SK-N-SH (cell line): ENCODE data around the gene SERPINA12. TPM values are rescaled to one million over a fixed set of nuclear protein-coding genes. Genes with fewer than 3 reads are reported as not detected.

Source experiments
- CTCF ChIA-PET: fragments of 300-600, 350-600 bp; formaldehyde crosslinking; extraction: SDS; loops from one replicate; lab custom pipeline; 2021; lab: Yijun Ruan, JAX
- POLR2A ChIA-PET: fragments of 350-600 bp; sonication (Branson Sonifier 250); formaldehyde crosslinking; extraction: SDS; loops from one replicate; lab custom pipeline; 2020; ENCODE audit warnings: antibody characterized with exemption, inconsistent platforms; lab: Yijun Ruan, JAX
- DNase-seq: peaks from one replicate; pipeline ENCODE4 v3.0.0; 2012
- H2AFZ ChIP-seq: fragments of 200-600 bp; sonication (generic); 2 replicates; pipeline ENCODE4 v1.8.1; 2016; ENCODE audit warnings: antibody characterized with exemption, mild to moderate bottlenecking, low read depth
- H3F3A ChIP-seq: fragments of 200-600 bp; sonication (generic); replicated peaks from 2 replicates; pipeline ENCODE3; 2016; ENCODE audit warnings: antibody characterized with exemption, mild to moderate bottlenecking; ENCODE audit not compliant: insufficient read depth
- H3K27ac ChIP-seq, 2 experiments: fragments of 200-500 bp in 1 of 2; fragments of 200-600 bp in 1 of 2; sonication (Bioruptor generic) in 1 of 2; sonication (generic), shearing (Covaris generic) in 1 of 2; 2 replicates each; pipeline versions ENCODE4 v1.5.1 to v1.6.1; 2014 to 2016; ENCODE audit warnings: low read depth in 2 of 2, inconsistent platforms in 1 of 2, low read length in 1 of 2, mild to moderate bottlenecking in 1 of 2, mixed read lengths in 1 of 2
- H3K27me3 ChIP-seq: fragments of 200-600 bp; sonication (generic), shearing (Covaris generic); 2 replicates; pipeline ENCODE4 v1.6.1; 2016; ENCODE audit warnings: mixed run types; ENCODE audit not compliant: insufficient read depth
- H3K36me3 ChIP-seq, 2 experiments: fragments of 200-500 bp in 1 of 2; fragments of 200-600 bp in 1 of 2; sonication (Bioruptor generic) in 1 of 2; sonication (generic) in 1 of 2; replicated peaks in 1 of 2; 2 replicates each; pipeline versions ENCODE3 to v1.5.1; 2014 to 2016; ENCODE audit warnings: low read length in 1 of 2, mild to moderate bottlenecking in 1 of 2; ENCODE audit not compliant: insufficient read depth in 2 of 2, control insufficient read depth in 1 of 2
- H3K4me1 ChIP-seq, 2 experiments: fragments of 200-500 bp in 1 of 2; fragments of 200-600 bp in 1 of 2; sonication (Bioruptor generic) in 1 of 2; sonication (generic), shearing (Covaris generic) in 1 of 2; 2 replicates each; pipeline versions ENCODE4 v1.5.1 to v1.6.1; 2014 to 2016; ENCODE audit warnings: low read depth in 1 of 2, low read length in 1 of 2, mixed run types in 1 of 2; ENCODE audit not compliant: insufficient read depth in 2 of 2, control insufficient read depth in 1 of 2
- H3K4me2 ChIP-seq: fragments of 200-600 bp; sonication (generic), shearing (Covaris generic); 2 replicates; pipeline ENCODE4 v1.6.1; 2017; ENCODE audit warnings: mixed run types
- H3K4me3 ChIP-seq, 2 experiments: fragments of 200-500 bp in 1 of 2; fragments of 200-600 bp in 1 of 2; sonication (Bioruptor generic) in 1 of 2; sonication (generic), shearing (Covaris generic) in 1 of 2; 2 replicates each; pipeline versions ENCODE4 v1.5.1 to v1.8.1; 2014 to 2016; ENCODE audit warnings: low read depth in 2 of 2, inconsistent platforms in 1 of 2, low read length in 1 of 2, mild to moderate bottlenecking in 1 of 2, mixed read lengths in 1 of 2, moderate library complexity in 1 of 2
- H3K79me2 ChIP-seq: fragments of 200-600 bp; sonication (generic); 2 replicates; pipeline ENCODE4 v1.8.1; 2017; ENCODE audit warnings: mild to moderate bottlenecking; ENCODE audit not compliant: insufficient read depth
- H3K9ac ChIP-seq: fragments of 200-600 bp; sonication (generic); 2 replicates; pipeline ENCODE4 v1.6.1; 2017; ENCODE audit warnings: mixed run types
- H3K9me2 ChIP-seq: fragments of 200-600 bp; sonication (generic); 2 replicates; pipeline ENCODE4 v1.6.1; 2017; ENCODE audit warnings: mixed run types
- H3K9me3 ChIP-seq: fragments of 200-600 bp; sonication (generic); 2 replicates; pipeline ENCODE4 v1.6.1; 2017; ENCODE audit warnings: mixed run types, mild to moderate bottlenecking, moderate library complexity
- H4K20me1 ChIP-seq: fragments of 200-600 bp; sonication (generic); 2 replicates; pipeline ENCODE4 v1.6.1; 2017; ENCODE audit warnings: mild to moderate bottlenecking, mixed run types; ENCODE audit not compliant: insufficient read depth
- ELF1 ChIP-seq: IDR thresholded peaks from 2 replicates; pipeline ENCODE4 v1.4.0; 2012
- EP300 ChIP-seq, 2 experiments: IDR thresholded peaks; 2 replicates each; pipeline versions ENCODE4 v1.4.0 to v1.6.1; 2012; ENCODE audit warnings: borderline replicate concordance in 1 of 2, low read depth in 1 of 2, low read length in 1 of 2
- FOXJ3 ChIP-seq: sonication (generic); formaldehyde crosslinking; IDR thresholded peaks from 2 replicates; pipeline ENCODE4 v1.5.1; 2020; ENCODE audit warnings: mild to moderate bottlenecking, missing genetic modification reagents
- GATA2 ChIP-seq: sonication (generic); formaldehyde crosslinking; IDR thresholded peaks from 2 replicates; pipeline ENCODE4 v1.5.0; 2020; ENCODE audit warnings: mild to moderate bottlenecking, missing genetic modification reagents
- MEF2A ChIP-seq: IDR thresholded peaks from 2 replicates; pipeline ENCODE4 v1.4.0; 2012; ENCODE audit warnings: low read depth, borderline replicate concordance
- RAD21 ChIP-seq: IDR thresholded peaks from 2 replicates; pipeline ENCODE4 v1.6.1; 2012; ENCODE audit warnings: mild to moderate bottlenecking, low read length
- RFX5 ChIP-seq: IDR thresholded peaks from 2 replicates; pipeline ENCODE4 v1.6.1; 2012; ENCODE audit warnings: mild to moderate bottlenecking, improper control_type of control experiment, low read length
- SMC3 ChIP-seq: IDR thresholded peaks from 2 replicates; pipeline ENCODE4 v1.6.1; 2012; ENCODE audit warnings: low read depth, low read length, improper control_type of control experiment
- WGBS: methylation state at CpG from one replicate; pipeline ENCODE4 v1.1.6; 2017; ENCODE audit warnings: low lambda C conversion rate; 5-methylcytosine and 5-hydroxymethylcytosine counted together
- polyA plus RNA-seq, 3 experiments: library from polyadenylated mRNA; depleted of rRNA; stranded (reverse); fragments of >200 nt; gene quantifications; 2 replicates each; pipeline ENCODE4 v1.2.3, GENCODE V29; 2012
- TF ChIP-seq, protein P1 (sequence below): fragments of 200-600 bp; sonication (generic); IDR thresholded peaks from 2 replicates; pipeline ENCODE4 v1.6.1; 2017; ENCODE audit warnings: antibody characterized with exemption, mild to moderate bottlenecking, moderate library complexity
- TF ChIP-seq, protein P2 (sequence below): IDR thresholded peaks from 2 replicates; pipeline ENCODE4 v1.4.0; 2012; ENCODE audit warnings: low read depth
- TF ChIP-seq, protein P3 (sequence below): IDR thresholded peaks from 2 replicates; pipeline ENCODE4 v1.4.0; 2012; ENCODE audit warnings: low read depth, borderline replicate concordance
- TF ChIP-seq, protein P4 (sequence below): fragments of 150-350 bp; IDR thresholded peaks from 2 replicates; pipeline ENCODE4 v1.6.1; 2016; ENCODE audit warnings: mild to moderate bottlenecking, low read depth, low read length

The SERPINA12 gene
- polyA plus RNA-seq, 1 of the 3 experiments (the other 2 are of a cell fraction) = not detected

DNA sequence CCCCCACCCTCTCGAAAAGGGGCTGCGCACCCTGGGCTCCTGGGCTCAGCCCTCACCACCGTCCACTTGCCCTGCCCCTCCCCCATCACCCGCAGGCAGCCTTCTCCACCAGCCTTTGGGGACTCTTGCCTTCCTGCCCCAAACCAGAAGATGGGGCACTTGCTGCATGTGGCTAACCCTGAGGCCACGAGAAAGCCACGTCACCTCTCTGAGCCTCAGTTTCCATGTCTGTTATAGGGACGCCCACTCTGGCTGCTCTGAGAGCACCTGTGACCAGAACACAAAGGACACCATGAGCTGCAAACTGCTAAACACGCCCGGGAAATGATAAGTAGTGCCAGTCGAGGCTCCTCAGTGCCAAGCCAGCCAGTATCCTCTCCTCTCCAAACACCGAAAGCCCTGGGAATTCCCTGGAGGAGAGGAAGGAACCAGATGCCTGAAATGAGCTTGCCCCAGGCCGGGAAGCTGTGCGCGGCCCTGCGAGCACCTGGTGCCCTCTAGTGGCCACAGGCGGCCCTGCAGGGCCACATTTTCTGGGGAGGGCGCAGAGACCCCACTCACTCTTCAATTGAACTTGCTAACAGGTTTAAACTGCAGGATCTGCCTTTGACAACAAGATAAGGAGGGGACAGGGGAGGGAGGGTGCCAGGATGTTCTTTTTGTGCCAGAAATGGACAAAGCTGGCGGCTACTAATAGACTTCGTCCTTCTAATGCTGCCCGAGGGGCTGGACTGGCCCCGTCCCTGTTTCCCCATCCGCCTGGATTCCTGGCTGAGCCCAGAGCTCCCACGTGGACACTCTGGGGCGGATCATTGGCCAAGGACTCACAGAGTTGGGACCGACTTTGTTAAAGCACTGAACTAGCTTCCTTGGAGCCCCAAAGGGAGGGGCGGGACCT is 23.1 kb downstream of the SERPINA12 start:
- Histone ChIP-seq H3K79me2 (no peaks in the 10 kb centered on the region), H3K27ac (no peak overlapping the region), H3K36me3 (no peaks in the 10 kb centered on the region), H3K9me2 (no peaks in the 10 kb centered on the region), H3K9ac (no peak overlapping the region), H3K27me3 (no peaks in the 10 kb centered on the region; the same call in 1 of the 2 replicates), H3F3A (peaks cover under 1% of the 10 kb centered on the region), H4K20me1 (no peaks in the 10 kb centered on the region), H3K9me3 (no peaks in the 10 kb centered on the region), H3K4me3 (peak overlapping the region; percentile 12 to 56; a peak in 2 of 4 replicates), H3K4me2 (peak overlapping the region; percentile 78), H3K4me1 (peaks cover 3 to 4% of the 10 kb centered on the region in 2 experiments; a peak in 2 of 4 replicates), H2AFZ (peak overlapping the region; percentile 49; the same call in 1 of the 2 replicates)
- DNase-seq = peak; percentile 85
- WGBS = 6% methylated on average over 26 of the region's 26 CpGs
- POLR2A ChIA-PET = interaction anchor here (0.7 kb wide), 1 partner anchor 52 kb away, joined by 4 read pairs; no protein-coding TSS in a partner anchor
- TF ChIP-seq, protein P1, sequence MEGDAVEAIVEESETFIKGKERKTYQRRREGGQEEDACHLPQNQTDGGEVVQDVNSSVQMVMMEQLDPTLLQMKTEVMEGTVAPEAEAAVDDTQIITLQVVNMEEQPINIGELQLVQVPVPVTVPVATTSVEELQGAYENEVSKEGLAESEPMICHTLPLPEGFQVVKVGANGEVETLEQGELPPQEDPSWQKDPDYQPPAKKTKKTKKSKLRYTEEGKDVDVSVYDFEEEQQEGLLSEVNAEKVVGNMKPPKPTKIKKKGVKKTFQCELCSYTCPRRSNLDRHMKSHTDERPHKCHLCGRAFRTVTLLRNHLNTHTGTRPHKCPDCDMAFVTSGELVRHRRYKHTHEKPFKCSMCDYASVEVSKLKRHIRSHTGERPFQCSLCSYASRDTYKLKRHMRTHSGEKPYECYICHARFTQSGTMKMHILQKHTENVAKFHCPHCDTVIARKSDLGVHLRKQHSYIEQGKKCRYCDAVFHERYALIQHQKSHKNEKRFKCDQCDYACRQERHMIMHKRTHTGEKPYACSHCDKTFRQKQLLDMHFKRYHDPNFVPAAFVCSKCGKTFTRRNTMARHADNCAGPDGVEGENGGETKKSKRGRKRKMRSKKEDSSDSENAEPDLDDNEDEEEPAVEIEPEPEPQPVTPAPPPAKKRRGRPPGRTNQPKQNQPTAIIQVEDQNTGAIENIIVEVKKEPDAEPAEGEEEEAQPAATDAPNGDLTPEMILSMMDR = peak; percentile 99
- TF ChIP-seq RAD21 = peak; percentile 78
- no peak for TF ChIP-seq RFX5
- TF ChIP-seq SMC3 = peak; percentile 70
- TF ChIP-seq, protein P2, sequence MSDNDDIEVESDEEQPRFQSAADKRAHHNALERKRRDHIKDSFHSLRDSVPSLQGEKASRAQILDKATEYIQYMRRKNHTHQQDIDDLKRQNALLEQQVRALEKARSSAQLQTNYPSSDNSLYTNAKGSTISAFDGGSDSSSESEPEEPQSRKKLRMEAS = no peak
- CTCF ChIA-PET = interaction anchor here (0.5 to 4.0 kb wide), 49 partner anchors 9 to 946 kb away, joined by 3 to 48 read pairs (median 5); partner anchors contain the start of genes SERPINA11, SERPINA12, SERPINA5 and SERPINA9

DNA sequence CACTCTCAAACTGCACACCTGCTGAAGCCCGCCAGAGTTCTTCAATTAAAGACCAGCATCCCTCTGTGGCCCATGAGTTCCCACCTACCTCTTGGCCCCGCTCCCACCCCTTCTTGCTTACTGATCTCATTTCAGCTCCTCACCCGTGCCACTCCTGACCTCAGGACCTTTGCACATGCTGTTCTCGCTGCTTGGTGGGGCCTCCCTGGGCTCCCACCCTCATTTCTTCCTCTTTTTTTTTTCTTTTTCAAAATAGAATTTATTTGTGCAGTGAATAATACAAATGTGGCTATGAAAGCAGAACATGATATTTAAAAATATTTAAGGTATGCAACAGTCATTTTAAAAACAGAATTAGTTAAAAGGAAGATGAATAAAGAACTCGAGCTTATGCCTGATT is 24.8 kb downstream of the SERPINA12 start:
- 46% methylated on average over 5 of the region's 5 CpGs for WGBS
- H3K4me1 ChIP-seq = peaks cover 3 to 4% of the 10 kb centered on the region in 2 experiments; a peak in 2 of 4 replicates
- no peaks in the 10 kb centered on the region for H4K20me1 ChIP-seq
- H3F3A ChIP-seq = peaks cover 4% of the 10 kb centered on the region
- no peak for DNase-seq
- no peak overlapping the region for H3K4me3 ChIP-seq
- H3K27ac ChIP-seq = no peak overlapping the region
- no peaks in the 10 kb centered on the region for H3K9me3 ChIP-seq
- H3K79me2 ChIP-seq = no peaks in the 10 kb centered on the region
- H2AFZ ChIP-seq = no peak overlapping the region
- no peaks in the 10 kb centered on the region for H3K9me2 ChIP-seq
- H3K9ac ChIP-seq = no peak overlapping the region
- H3K27me3 ChIP-seq = no peaks in the 10 kb centered on the region
- H3K4me2 ChIP-seq = no peak overlapping the region
- CTCF ChIA-PET = interaction anchor here (1.0 to 4.0 kb wide), 5 partner anchors 9 to 62 kb away, joined by 3 to 37 read pairs (median 11); partner anchors contain the start of gene SERPINA9
- POLR2A ChIA-PET = no interaction called here
- TF ChIP-seq, protein P3, sequence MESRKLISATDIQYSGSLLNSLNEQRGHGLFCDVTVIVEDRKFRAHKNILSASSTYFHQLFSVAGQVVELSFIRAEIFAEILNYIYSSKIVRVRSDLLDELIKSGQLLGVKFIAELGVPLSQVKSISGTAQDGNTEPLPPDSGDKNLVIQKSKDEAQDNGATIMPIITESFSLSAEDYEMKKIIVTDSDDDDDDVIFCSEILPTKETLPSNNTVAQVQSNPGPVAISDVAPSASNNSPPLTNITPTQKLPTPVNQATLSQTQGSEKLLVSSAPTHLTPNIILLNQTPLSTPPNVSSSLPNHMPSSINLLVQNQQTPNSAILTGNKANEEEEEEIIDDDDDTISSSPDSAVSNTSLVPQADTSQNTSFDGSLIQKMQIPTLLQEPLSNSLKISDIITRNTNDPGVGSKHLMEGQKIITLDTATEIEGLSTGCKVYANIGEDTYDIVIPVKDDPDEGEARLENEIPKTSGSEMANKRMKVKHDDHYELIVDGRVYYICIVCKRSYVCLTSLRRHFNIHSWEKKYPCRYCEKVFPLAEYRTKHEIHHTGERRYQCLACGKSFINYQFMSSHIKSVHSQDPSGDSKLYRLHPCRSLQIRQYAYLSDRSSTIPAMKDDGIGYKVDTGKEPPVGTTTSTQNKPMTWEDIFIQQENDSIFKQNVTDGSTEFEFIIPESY = no peak
- TF ChIP-seq MEF2A (no peak), EP300 (IDR thresholded peaks at IDR 0.05; ENCODE audit: borderline replicate concordance in 1 of 2, low read depth in 1 of 2, low read length in 1 of 2) (no peak), GATA2 (CRISPR knock-in tag) (no peak), RAD21 (no peak), FOXJ3 (no peak), ELF1 (no peak)
- TF ChIP-seq, protein P4, sequence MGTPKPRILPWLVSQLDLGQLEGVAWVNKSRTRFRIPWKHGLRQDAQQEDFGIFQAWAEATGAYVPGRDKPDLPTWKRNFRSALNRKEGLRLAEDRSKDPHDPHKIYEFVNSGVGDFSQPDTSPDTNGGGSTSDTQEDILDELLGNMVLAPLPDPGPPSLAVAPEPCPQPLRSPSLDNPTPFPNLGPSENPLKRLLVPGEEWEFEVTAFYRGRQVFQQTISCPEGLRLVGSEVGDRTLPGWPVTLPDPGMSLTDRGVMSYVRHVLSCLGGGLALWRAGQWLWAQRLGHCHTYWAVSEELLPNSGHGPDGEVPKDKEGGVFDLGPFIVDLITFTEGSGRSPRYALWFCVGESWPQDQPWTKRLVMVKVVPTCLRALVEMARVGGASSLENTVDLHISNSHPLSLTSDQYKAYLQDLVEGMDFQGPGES = no peak
- TF ChIP-seq, protein P2 = no peak
- H3K36me3 ChIP-seq = no peaks in the 10 kb centered on the region
